IPS-11a (cell line): ENCODE data around the gene RAPGEF4.
A peak's percentile ranks its signal among the peaks of the same experiment; 100 is the strongest.
"Not testable (repeated sequence)": the region's sequence is repeated elsewhere in the genome, so short reads cannot be mapped to it uniquely, and the experiment has no call there.

Source experiments
- H3K4me3 ChIP-seq: one replicate; pipeline ENCODE4 v1.5.1; 2013; ENCODE audit warnings: low read depth, low read length, control low read depth

The RAPGEF4 gene

GRCh38 chr2:172725746-172726145 lies 9.9 kb upstream of the RAPGEF4 start:
- no peak overlapping the region for H3K4me3 ChIP-seq

GRCh38 chr2:172726172-172726735 lies 9.4 kb upstream of the RAPGEF4 start:
- H3K4me3 ChIP-seq: no peak overlapping the region

GRCh38 chr2:172730411-172730810 lies 5.2 kb upstream of the RAPGEF4 start:
- no peak overlapping the region for H3K4me3 ChIP-seq

- peak overlapping the region; percentile 6 for H3K4me3 ChIP-seq
These were observed 699 bp upstream of the RAPGEF4 start for GRCh38 chr2:172734711-172735581.

GRCh38 chr2:172736424-172737174 lies 954 bp downstream of the RAPGEF4 start:
- peak overlapping the region; percentile 60 for H3K4me3 ChIP-seq

- H3K4me3 ChIP-seq: no peak overlapping the region
These were observed 4.1 kb downstream of the RAPGEF4 start for GRCh38 chr2:172739661-172740266.

GRCh38 chr2:172740856-172741255 lies 5.2 kb downstream of the RAPGEF4 start:
- H3K4me3 ChIP-seq: no peak overlapping the region

GRCh38 chr2:172742931-172743540 lies 7.4 kb downstream of the RAPGEF4 start:
- no peak overlapping the region for H3K4me3 ChIP-seq

- H3K4me3 ChIP-seq: no peak overlapping the region
These were observed 8.3 kb downstream of the RAPGEF4 start for GRCh38 chr2:172743898-172744297.

- H3K4me3 ChIP-seq: no peak overlapping the region
These were observed 10.0 kb downstream of the RAPGEF4 start for GRCh38 chr2:172745636-172746035.

GRCh38 chr2:172748543-172748942 lies 12.9 kb downstream of the RAPGEF4 start:
- H3K4me3 ChIP-seq: not testable (repeated sequence)

- no peak overlapping the region for H3K4me3 ChIP-seq
These were observed 13.7 kb downstream of the RAPGEF4 start for GRCh38 chr2:172749388-172749787.

- H3K4me3 ChIP-seq: no peak overlapping the region
These were observed 15.9 kb downstream of the RAPGEF4 start for GRCh38 chr2:172751564-172751963.

GRCh38 chr2:172753610-172754009 lies 18.0 kb downstream of the RAPGEF4 start:
- H3K4me3 ChIP-seq: no peak overlapping the region

- H3K4me3 ChIP-seq: no peak overlapping the region
These were observed 23.8 kb downstream of the RAPGEF4 start for GRCh38 chr2:172759441-172759840.

- H3K4me3 ChIP-seq: no peak overlapping the region
These were observed 25.7 kb downstream of the RAPGEF4 start for GRCh38 chr2:172761306-172761705.

- H3K4me3 ChIP-seq: no peak overlapping the region
These were observed 26.9 kb downstream of the RAPGEF4 start for GRCh38 chr2:172762574-172762973.

GRCh38 chr2:172763079-172763478 lies 27.4 kb downstream of the RAPGEF4 start:
- H3K4me3 ChIP-seq: no peak overlapping the region

GRCh38 chr2:172765662-172766061 lies 30.0 kb downstream of the RAPGEF4 start:
- no peak overlapping the region for H3K4me3 ChIP-seq

GRCh38 chr2:172768401-172768800 lies 32.8 kb downstream of the RAPGEF4 start:
- no peak overlapping the region for H3K4me3 ChIP-seq

GRCh38 chr2:172769879-172770278 lies 34.2 kb downstream of the RAPGEF4 start:
- no peak overlapping the region for H3K4me3 ChIP-seq
